Stimulated activated CD4-positive, alpha-beta T cell treated with anti-CD3 and anti-CD28 coated beads, Interleukin-2, amount 100 ng/mL, for 4 hours (primary cell): Measurements from ENCODE around the gene KRT5.
"Not testable (repeated sequence)": the region's sequence is repeated elsewhere in the genome, so short reads cannot be mapped to it uniquely, and the experiment has no call there.

Experiments
- DNase-seq: peaks from one replicate; pipeline ENCODE4 v3.0.0-alpha.2; 2020; ENCODE audit warnings: low read depth

The KRT5 gene

GRCh38 chr12:52521175-52521567 lies 977 bp upstream of the KRT5 start:
- DNase-seq, result no peak

- no peak for DNase-seq
These were observed 849 bp downstream of the KRT5 start for GRCh38 chr12:52519387-52519703.

- DNase-seq, result no peak
These were observed 1.4 kb downstream of the KRT5 start for GRCh38 chr12:52518574-52519386.

GRCh38 chr12:52517888-52518287 lies 2.3 kb downstream of the KRT5 start:
- no peak for DNase-seq

GRCh38 chr12:52517005-52517835 lies 3.0 kb downstream of the KRT5 start:
- DNase-seq, result no peak

- DNase-seq, result no peak
These were observed 4.0 kb downstream of the KRT5 start for GRCh38 chr12:52515927-52516831.

GRCh38 chr12:52515319-52515646 lies 4.9 kb downstream of the KRT5 start:
- no peak for DNase-seq

- no peak for DNase-seq
These were observed 5.5 kb downstream of the KRT5 start for GRCh38 chr12:52514471-52515318.

GRCh38 chr12:52513736-52514135 lies 6.5 kb downstream of the KRT5 start:
- DNase-seq, result no peak

GRCh38 chr12:52508211-52508610 lies 12.0 kb downstream of the KRT5 start:
- no peak for DNase-seq

- DNase-seq, result no peak
These were observed 13.1 kb downstream of the KRT5 start for GRCh38 chr12:52506858-52507715.

- no peak for DNase-seq
These were observed 17.3 kb downstream of the KRT5 start for GRCh38 chr12:52502877-52503276.

GRCh38 chr12:52501490-52501889 lies 18.7 kb downstream of the KRT5 start:
- no peak for DNase-seq

- DNase-seq, result not testable (repeated sequence)
These were observed 19.6 kb downstream of the KRT5 start for GRCh38 chr12:52500574-52500973.

- DNase-seq, result no peak
These were observed 20.2 kb downstream of the KRT5 start for GRCh38 chr12:52499806-52500560.

- DNase-seq, result no peak
These were observed 21.2 kb downstream of the KRT5 start for GRCh38 chr12:52498946-52499345.

GRCh38 chr12:52497975-52498374 lies 22.2 kb downstream of the KRT5 start:
- DNase-seq, result no peak

GRCh38 chr12:52496590-52497071 lies 23.6 kb downstream of the KRT5 start:
- no peak for DNase-seq

GRCh38 chr12:52496054-52496453 lies 24.1 kb downstream of the KRT5 start:
- DNase-seq, result no peak

- DNase-seq, result no peak
These were observed 24.8 kb downstream of the KRT5 start for GRCh38 chr12:52495389-52495788.
